ENCODE results near the gene TMEM150B.
"Not testable (repeated sequence)": the region's sequence is repeated elsewhere in the genome, so short reads cannot be mapped to it uniquely, and the experiment has no call there.

TMEM150B gene

DNA sequence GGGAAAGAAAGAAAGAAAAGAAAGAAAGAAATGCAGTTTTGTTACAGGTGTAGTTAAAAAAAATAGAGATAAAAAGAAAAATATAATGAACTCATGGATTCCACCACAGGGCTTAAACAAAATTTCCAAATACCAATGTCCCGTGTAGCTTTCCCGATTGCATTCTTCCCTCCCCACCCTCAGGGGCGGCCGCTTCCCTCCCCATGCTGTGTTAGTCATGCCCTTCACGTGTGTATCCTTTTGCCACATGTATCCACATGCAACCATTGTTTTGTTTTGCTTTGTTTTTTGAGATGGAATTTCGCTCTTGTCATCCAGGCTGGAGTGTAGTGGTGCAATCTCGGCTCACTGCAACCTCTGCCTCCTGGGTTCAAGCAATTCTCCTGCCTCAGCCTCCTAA lies 11.0 kb upstream of the TMEM150B start:
- DNase-seq, result no peak

DNA sequence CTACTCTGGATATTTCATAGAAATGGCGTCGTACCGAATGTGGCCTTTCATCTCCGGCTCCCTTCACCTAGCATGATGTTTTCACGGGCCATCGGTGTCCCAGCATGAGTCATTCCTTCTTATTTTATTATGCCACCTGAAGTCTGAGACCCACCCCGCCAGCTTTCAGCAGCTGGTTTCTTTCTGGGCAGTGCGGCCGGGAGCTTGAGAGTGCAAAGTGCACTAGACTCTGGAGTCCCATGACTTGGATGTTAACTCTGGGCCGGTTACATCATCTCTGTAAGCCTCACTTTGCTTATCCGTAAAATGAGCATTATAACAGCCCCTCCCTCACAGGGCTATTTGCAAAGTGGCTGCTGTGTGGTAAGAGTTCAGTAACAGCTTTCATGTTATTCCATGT lies 8.7 kb upstream of the TMEM150B start:
- no peak for DNase-seq

DNA sequence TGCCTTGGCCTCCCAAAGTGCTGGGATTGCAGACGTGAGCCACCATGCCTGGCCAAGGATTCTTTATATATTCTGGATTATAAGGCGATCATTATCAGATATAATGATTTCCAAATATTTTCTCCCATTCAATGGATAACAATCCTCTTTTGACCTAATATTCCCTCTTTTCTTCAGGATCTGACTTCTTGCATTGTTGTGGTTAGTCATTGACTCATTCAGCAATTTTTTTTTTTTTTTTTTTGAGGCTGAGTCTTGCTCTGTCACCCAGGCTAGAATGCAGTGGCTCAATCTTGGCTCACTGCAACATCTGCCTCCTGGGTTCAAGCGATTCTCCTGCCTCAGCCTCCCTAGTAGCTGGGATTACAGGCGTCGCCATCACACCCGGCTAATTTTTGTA lies 4.7 kb upstream of the TMEM150B start:
- not testable (repeated sequence) for DNase-seq

DNA sequence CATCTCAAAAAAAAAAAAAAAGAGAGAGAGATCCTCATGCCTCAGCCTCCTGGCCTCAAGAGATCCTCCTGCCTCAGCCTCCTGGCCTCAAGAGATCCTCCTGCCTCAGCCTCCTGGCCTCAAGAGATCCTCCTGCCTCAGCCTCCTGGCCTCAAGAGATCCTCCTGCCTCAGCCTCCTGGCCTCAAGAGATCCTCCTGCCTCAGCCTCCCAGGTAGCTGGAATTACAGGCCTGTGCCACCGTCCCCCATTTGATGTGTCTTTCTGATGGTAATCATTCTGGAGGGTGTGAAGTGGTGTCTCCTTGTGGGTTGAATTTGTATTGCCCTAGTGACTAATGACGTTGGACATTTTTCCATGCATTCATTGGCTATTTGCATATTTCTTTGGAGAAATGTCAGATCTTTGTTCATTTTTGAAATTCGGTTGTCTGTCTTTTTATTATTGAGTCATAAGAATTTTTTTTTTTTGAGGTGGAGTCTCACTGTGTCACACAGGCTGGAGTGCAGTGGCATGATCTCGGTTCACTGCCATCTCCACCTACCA lies 3.7 kb upstream of the TMEM150B start:
- DNase-seq, result not testable (repeated sequence)

DNA sequence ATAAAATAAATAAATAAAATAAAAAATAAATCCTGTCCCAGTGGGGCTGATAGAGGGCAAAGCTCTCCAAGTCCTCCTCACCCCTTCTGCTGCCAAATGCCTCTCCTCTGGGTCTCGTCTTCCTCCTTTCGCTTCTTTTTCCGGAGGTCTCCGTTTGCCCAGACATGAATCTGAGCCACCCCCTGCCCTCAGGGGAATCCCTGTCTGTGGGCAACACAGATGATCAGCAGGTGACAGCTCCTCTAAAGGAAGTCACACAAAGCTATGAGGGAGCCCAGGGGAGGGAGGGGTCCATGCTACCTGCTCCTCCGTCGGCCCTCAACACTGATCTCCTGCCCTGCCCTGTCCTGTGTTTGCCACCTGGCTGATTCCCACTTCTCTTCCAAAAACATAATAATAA lies 479 bp downstream of the TMEM150B start:
- no peak for DNase-seq

DNA sequence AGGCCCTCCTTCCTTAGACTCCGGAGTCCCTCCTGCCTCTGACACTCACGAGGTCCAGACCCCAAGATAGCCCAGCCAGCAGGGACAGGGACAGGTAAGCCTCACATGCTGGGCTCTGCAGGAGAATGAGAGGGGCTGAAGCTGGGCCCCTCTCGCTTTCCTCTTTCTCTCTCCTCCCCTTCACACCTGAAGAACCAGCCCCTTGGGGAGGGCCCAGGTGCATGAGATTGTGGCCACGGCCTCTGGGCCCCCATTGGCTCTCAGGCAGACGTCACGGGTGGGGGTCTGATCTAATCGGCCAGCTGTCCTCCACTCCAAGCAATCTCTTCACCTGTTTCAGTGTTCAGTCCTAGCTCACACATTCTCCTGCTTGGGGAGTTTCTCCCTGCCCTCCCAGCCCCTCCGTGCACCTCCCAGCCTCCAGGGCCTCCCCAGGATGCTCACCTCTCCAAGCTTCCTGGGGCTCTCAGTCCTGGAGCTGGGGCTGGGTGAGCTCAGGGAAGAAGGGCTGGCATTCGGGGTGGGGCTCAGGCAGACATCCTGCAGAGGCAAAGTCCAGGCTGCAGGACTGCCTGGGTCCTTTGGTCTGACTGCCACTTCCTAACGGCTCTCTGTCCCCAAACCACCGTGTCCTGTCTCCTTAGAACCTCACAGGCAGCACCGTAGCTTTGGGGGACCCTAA lies 2.8 kb downstream of the TMEM150B start:
- DNase-seq, result no peak

DNA sequence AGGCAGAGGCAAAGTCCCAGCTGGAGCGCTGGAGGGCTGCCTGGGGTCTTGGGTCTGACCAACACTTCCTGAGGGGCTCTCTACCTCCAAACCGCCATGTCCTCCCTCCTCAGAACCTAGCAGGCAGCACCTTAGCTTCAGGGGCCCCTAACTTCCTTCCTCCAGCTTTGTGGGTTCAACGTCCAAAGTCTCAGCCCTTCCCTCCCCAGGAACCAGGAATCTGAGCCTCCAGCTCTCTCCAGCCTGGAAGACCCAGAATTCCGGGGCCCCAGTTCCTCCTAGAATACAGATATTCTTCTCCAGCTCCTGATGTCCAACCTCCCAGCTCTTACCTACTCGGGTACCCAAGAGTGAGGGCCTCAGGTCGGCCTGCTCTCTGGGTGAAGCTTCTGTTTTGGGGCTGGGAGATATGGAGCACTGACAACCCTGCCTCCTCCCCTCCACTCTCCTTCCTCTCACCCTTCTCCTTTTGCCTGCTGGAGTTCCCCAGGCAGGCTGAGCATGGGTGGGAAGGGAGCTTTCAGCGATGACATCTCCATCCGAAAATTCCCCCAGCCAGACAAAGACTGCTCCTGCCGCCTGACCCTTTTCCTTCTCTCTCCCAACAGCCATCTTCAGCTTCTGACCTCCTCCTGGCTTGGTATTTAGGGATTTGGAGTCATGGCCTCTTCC lies 3.5 kb downstream of the TMEM150B start:
- no peak for DNase-seq

DNA sequence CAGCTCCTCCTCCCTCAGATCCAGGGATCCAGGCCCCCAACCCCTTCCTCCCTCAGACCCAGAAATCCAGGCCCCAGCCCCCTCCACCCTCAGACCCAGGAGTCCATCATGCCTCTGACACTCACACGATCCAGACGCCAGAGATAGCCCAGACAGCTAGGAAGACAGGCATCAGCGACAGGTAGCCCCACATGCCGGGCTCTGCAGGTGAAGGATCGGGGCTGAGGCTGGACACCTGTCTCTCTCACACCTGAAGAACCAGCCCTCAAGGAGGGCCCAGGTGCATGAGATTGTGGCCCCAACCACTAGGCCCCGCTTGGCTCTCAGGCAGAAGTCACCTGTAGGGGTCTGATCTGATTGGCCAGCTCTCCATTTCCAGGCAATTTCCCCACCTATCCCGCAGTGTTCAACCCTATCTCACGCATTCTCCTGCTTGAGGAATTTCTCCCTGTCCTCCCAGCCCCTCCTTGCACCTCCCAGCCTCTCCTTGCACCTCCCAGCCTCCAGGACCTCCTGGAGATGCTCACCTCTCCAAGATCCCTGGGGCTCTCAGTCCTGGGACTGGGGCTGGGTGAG lies 4.2 kb downstream of the TMEM150B start:
- DNase-seq, result no peak

DNA sequence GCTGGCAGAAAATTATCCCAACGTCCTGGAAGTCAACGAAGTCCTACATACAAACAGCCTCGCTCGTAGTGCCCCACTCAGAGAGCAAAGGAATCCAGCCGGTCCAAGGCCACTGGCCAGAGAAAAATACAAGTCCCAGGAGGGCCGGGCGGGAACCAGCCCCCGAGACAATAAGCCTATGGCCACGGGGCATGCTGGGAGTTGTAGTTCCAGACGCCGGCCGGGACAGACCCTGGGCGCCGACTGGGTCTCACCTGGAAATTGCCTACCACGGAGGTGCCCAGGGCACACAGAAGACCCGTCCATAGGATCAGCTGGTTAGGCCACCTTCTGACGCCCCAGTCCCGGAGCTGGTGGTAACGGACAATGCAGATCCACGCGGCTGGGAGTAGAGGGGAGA lies 5.4 kb downstream of the TMEM150B start:
- no peak for DNase-seq

DNA sequence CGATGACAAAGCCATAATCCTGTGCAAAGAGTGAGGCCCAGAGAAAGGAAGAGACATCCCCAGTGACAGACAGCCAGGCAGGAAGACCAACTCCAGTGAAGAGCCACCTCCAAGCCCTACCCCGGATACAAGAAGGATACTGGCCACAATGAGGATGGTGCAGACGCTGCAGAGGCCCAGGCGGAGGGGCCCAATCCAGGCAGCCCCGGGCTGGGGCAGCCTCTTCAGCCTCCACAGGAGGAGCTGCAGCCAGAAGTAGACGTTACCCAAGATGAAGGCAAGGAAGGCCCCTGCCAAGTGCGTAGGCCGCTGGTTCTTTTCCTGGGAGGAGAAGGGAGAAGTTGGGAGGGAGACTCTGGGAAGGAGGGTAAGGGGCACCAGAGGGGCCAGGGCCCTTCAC lies 8.5 kb downstream of the TMEM150B start:
- no peak for DNase-seq

DNA sequence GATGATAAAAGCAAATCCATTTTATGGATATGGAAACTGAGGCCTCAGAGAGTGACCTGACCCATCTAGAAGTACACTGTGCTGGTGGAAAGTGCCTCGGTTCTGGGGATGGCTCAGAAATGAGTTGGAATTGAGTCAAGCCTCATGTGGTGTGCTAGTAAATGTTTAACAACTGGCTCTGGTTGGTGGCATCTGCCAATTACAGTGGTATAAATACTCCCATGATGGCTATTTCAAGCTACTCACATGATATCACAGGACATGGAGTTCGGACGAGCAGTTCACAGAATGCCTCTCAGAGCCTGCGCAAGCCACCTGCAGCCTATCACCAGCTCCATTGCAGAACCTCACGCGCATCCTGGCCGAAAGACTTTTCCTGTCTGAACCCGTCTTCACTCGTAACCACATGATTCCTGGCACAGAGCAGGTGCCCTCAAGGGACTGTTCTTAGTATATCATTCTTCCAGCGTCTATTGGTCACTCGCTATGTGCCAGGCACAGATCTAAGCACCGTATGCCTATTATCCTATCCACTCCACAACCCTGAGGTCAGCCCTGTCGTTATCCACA lies 9.1 kb downstream of the TMEM150B start:
- no peak for DNase-seq

DNA sequence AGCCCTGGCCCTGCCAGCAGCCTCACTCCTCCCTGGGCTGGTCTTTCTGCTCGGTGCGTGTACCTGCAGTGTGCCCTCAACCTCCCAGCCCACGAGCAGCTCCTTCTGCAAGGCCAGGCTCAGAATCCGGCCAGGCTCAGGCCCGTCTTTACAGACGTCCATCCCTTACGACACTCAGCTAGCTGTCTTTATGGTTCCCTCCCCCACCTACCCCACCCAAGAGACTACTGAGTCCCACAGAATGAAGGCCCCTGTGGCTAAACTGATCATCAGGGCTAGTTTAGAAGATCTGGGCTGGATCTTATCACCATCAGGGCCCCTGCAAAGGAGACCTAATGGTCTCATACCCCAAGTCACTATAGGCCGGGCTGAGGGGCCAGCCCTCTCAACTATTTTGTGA lies 10.7 kb downstream of the TMEM150B start:
- no peak for DNase-seq

DNA sequence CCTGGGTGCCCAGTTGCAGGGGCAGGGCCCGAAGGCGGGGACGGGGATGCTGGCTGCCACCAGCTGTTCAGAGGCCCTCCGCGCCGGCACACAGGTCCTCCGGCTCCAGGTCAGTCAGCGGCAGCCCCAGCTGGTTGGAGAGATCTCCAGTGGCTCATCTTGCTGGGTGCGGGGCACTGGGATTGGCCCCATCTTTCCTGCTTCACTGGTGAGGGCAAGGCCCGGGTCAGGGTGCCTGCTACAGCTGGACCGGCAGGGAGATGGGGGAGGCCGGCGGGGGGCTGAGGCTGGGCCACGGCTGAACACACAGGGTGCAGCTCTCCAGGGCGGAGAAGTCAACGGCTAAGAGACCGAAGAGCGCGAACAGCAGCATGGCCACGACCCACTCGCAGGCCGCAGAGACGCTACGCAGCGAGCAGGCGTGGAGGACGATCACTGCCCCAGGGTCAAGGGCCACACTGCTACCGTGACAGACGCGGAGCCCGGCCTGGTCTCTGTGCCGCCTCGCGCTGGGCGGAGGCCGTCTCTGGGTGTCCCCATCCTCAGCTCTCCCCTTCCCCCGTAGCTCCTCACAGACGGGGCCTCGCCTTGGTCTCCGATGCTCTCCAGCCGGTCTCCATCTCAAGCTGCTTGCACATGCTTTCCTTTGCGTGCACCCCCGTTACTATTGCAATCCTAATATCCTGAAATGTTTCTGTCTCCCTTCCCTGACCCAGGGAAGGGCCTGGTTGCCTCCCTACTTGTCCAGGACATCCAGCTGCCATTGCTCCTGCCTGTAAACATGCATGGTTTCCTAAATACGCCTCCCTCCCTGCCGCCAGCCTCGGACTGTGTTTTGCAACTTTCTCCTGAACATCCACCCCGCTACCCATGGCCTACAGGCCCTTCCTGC lies 12.3 kb downstream of the TMEM150B start:
- DNase-seq, result no peak

DNA sequence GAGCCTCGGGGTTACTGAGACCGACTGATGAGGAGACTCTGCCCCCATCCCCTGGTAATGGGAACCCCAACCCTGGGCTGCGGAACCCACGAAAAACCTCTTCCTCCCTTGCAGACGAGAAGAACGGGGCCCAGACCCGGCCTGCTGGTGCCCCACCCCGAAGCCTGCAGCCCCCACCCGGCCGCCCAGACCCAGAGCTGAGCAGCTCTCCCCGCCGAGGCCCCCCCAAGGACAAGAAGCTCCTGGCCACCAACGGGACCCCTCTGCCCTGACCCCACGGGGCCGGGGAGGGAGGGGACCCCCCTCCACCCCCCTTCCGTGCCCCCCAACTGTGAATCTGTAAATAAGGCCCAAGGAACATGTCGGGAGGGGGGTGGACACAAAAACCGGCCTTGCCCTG lies 13.3 kb downstream of the TMEM150B start:
- DNase-seq, result no peak

DNA sequence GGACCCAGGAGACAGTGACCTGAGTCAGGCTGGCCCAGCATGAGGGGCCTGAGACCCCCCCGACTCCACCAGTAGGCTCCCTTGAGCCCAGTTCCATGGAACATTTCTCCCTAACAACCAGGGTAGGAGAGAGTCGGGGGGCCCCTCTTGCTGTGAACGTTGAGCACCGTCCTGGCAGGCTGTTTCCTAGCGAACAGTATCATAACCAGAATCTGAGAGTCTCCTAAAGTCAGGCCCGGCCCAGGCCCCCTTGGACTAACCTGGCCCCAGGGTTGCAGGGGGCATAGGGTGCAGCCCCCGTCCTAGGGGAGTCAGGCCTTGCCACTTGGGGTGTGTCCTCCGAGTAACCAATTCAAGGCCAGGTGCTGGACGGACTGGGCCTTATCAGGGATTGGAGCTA lies 13.7 kb downstream of the TMEM150B start:
- DNase-seq, result no peak

DNA sequence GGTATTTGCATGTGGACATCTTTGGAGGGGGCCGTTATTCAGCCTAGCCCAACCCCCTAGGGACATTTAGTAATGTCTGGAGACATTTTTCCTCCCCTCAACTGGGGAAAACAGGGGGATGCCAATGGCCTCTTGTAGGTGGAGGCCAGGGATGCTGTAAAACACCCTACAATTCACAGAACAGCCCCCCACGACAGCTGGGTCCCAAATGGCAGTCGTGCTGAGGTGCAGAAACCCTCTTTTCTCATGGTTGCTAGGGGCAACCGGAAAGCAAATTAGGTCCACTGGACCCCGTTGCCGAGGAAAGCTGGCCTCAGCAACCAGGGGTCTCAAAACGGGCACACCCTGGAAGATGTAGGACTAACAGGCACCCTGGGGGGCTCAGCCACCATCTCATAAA lies 14.6 kb downstream of the TMEM150B start:
- no peak for DNase-seq

DNA sequence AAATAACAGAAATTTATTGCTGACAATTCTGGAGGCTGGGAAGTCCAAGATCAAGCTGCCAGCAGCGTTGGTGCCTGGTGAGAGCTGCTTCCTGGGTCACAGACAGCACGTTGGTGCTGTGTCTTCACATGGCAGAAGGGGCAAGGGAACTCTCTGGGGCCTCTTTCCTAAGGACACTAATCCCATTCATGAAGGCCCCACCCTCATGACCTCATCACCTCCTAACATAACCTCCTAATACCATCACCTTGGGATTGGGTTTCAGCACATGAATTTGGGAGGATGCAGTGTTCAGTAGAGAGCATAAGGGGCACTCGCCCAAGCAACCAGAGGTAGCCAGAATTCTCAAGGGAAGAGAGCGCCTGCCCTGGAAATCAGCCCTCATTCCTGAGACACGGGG lies 15.7 kb downstream of the TMEM150B start:
- no peak for DNase-seq

DNA sequence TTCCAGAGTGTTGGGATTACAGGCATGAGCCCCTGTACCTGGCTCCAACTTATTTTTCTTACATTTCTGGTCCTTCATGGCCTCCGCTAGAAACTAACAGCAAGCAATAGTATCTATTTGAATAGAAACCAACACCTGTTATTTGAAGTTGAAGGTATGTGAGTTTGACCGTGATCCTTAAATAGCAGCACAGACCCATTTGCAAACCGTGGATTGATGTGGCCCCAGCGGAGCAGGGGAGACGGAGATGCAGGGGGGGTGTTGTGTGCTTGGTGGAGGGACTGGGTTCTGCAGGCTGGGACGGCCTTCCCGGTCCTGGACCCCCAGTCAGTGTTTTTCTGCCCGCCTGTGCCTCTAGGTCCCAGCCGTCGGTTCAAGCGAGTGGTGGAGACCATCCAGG lies 16.9 kb downstream of the TMEM150B start:
- no peak for DNase-seq

DNA sequence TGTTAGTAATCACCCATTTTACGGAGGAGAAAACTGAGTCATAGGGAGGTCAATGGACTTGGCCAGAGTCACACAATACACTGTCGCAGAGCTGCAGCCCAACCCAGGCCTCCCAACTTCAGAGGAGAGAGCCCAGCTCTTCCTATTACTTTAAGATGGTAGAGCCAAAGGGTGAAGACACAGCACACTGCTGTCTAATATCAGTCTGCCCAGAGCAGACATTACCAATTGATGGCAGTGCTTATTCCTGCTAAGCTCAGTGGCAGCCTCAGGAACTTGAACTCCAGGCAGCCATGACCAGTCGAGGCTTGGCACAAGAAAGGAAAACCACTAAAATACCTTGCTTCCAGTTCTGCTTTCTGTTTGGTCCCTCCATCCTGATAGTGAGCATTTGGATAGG lies 18.4 kb downstream of the TMEM150B start:
- no peak for DNase-seq

DNA sequence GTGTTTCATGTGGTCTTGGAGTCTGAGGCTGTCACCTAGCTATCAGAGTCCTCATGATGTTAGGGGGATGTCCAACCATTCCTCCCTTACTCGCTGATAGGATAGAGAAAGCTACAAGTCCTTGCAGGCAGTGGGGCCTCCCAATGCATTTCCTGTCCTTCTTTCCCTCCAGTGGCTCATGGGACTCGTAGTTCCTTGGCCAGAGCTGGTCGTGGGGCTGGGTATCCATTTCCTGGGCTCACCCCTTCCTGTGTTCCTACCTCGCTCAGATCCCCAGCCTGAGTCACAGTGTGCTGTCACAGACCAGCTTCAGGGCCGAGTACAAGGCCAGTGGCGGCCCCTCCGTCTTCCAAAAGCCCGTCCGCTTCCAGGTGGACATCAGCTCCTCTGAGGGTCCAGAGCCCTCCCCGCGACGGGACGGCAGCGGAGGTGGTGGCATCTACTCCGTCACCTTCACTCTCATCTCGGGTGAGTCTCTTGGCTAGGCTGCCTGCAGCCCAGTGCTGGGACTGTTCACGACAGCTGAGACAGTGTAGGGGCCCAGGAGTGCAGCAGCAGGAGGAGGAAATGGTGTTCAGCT lies 19.1 kb downstream of the TMEM150B start:
- DNase-seq, result no peak

DNA sequence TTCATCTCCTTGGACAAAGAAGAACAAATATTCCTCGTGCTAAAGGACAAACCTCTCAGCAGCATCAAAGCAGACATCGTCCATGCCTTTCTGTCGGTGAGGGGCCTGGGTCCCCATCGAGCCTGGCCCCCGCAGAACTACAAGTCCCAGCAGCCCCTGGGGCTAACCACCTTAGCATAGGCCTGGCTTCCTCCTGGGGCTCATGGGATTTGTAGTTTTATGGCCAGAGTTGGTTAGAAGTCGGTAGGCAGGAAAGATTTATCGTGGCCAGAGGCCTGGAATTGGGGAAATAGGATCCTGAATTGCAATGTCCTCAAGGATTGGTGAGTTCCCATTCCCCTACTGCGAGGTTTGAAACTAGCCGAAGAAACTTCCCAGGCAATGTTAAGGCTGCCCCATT lies 19.6 kb downstream of the TMEM150B start:
- DNase-seq, result no peak

DNA sequence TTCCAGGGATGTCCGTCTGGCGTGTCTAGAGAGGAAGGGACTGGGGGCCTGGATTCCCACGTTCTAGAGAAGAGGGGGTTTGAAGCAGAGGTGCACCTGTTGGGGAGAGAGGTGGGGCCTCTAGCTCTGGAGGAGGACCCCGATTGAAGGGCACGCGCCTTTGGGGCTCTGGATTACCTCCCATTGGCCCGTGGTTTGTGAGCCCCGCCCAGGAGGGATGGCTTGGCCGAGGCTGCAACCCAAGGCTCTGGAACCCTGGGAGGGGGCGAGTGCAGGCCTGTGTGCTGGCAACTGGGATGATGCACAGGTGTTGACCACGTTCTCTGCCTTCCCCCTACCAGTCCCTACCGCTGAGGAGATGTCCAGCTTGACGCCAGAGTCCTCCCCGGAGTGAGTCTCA lies 20.2 kb downstream of the TMEM150B start:
- DNase-seq, result no peak

Measured in NCI-H774 (cell line).